Measurements from ENCODE around the gene KRT76.

GRCh38 chr12:52796839-52797528 is 19.8 kb upstream of the KRT76 start:
- no peak for TF ChIP-seq EZH2phosphoT487 (IDR thresholded peaks at IDR 0.05; ENCODE audit: insufficient read depth, low read depth)
- no peak for TF ChIP-seq EZH2 (IDR thresholded peaks at IDR 0.05; ENCODE audit: insufficient read depth, poor library complexity, severe bottlenecking)

Data from GM23248 (cell line).